ENCODE data around the gene DNAJB6.

- TF ChIP-seq POLR2A (IDR thresholded peaks at IDR 0.05) (no peak), POLR2AphosphoS5 (IDR thresholded peaks at IDR 0.05) (no peak), CTCF (IDR thresholded peaks at IDR 0.05) (no peak)
Measured at GRCh38 chr7:157300369-157300825, 36.4 kb upstream of the DNAJB6 start.
